Fibroblast of villous mesenchyme (primary cell): Measurements from ENCODE around the gene KIF14. TPM values are rescaled to one million over a fixed set of nuclear protein-coding genes. Genes with fewer than 3 reads are reported as not detected.

Source experiments
- DNase-seq: peaks from one replicate; pipeline ENCODE4 v3.0.0-alpha.2; 2010; ENCODE audit warnings: low read depth
- H3K4me3 ChIP-seq: 2 replicates; pipeline ENCODE4 v1.5.1; 2011; ENCODE audit warnings: low read depth, mild to moderate bottlenecking, low read length
- CTCF ChIP-seq: IDR thresholded peaks from 2 replicates; pipeline ENCODE4 v1.5.1; 2012; ENCODE audit warnings: low read depth, mild to moderate bottlenecking, low read length; ENCODE audit not compliant: insufficient read depth
- total RNA-seq: library from RNA; depleted of rRNA; stranded (reverse); fragments of >200 nt; gene quantifications from 2 replicates; pipeline ENCODE4 v1.2.3, GENCODE V29; 2012

The KIF14 gene
- total RNA-seq, 1 donor = 14.2 TPM

DNA sequence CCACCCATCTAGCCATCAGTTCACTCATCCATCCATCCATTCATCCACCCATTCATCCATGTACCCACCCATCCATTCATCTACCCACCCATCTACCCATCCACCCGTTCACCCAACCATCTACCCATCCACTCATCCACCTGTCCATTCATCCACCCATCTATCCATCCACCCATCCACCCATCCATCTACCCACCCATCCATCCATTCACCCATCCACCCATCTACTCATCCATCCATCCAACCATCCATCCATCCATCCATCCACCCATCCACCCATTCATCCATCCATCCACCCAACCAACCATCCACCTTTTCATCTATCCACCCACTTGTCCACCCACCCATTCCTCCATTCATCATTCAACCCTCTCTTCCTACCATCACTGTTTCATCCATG, 80.3 kb downstream of the KIF14 start:
- TF ChIP-seq CTCF = no peak
- no peak for DNase-seq
- H3K4me3 ChIP-seq = no peak overlapping the region

DNA sequence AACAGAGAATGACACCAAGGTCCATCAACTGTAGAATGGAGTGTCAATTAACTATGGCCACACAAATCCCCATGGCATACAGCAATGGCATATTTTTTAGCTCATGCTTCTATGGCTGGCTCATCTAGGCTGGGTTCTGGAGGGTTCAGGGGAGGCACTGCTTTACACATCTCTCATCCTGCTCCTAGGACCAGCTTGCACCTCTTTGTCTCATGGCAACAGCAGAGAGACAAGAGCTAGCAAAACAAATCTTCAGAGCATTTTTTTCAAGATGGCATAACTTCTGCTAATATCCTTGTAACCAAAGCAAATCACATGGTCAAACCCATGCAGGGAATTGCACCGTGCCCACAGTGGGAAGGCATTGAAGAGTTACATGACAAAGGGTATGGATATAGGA, 82.4 kb downstream of the KIF14 start:
- no peak for TF ChIP-seq CTCF
- no peak for DNase-seq
- H3K4me3 ChIP-seq = no peak overlapping the region

- DNase-seq = peak; percentile 16
- H3K4me3 ChIP-seq = no peak overlapping the region
- TF ChIP-seq CTCF = no peak
Measured at GRCh38 chr1:200535605-200536004, 84.9 kb downstream of the KIF14 start.

DNA sequence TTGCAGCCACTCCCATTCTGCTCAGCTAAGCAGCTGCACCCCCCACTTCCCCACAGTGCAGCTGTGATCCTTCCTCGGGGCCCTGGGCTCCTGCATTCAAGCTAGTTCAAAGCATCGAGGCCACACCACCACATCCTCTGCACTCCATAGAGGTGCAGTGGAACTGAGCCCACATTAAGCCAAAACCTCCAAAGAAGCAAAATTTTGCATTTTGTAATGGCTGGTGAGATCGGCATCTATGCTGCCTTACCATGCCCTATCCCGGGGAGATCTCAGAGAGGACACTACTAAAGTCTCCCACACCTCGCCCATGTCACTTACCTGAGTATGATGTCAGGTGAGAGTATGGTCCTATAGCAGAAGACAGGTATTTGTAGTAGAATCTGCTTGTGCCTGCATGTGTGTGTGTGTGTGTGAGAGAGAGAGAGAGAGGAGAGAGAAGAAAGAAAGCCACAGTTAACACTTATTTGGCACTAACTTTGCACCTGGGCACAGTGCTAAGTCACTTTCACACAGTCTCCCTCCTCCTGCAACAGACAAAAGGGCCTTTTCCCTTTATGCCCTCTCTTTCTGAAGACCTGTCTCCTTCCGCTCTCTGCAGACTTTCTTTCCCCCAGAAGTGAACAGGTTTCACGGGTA, 89.8 kb downstream of the KIF14 start:
- DNase-seq = no peak
- H3K4me3 ChIP-seq = no peak overlapping the region
- TF ChIP-seq CTCF = no peak

DNA sequence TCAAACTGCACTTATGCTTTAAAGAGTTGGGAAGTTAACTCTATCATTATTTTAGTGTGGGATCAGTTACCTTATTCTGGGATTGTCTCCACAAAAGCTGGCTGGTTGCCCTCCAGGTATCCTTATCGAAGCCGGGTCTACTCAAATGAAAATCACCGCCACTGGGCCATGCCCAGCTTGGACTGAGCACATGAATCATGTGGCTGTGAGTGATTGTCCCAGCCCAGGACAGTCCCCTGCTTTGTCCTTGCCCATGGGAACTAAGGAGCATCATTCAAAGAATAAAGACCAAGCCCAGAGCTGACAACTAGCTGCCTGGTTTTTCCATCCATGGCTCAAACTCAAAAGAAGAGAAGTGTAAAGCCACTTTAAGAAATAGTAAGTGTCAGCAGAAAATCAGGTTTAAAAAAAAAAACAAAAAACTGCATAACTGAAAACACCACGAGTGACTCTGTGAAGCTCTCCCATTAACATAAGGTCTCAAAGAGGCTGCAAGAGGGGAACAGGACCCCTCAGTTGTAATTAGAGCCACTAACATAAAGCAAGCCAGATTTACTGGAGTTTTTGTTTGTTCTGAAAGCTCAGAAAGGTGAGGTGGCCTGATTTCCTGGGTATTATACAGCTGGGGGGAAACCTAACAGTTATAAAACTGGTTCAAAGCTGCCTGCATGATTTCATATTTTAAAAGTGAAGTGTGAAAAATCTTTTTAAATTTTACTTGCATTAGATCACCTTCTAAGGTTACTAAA, 91.5 kb downstream of the KIF14 start:
- TF ChIP-seq CTCF = no peak
- H3K4me3 ChIP-seq = no peak overlapping the region
- DNase-seq = no peak

DNA sequence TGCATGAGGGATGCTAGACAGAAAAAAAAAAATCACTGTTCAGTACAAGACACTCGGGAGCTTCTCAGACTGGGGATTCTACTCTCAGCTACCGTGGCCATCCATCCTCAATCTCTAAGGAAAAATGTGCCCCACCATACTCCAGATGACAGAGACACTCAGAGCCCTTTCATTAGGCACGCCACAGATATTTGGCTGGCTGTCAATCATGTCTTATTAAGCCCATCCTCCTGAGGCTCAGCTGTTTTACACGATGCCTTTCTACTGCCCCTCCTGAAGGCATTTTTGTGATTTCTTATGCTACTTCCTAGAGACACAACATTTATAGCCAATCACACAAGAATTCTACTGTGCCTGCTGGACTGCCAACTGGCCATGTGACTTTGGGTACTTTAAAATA, 92.9 kb downstream of the KIF14 start:
- DNase-seq = no peak
- no peak for TF ChIP-seq CTCF
- H3K4me3 ChIP-seq = no peak overlapping the region
